Measurements from ENCODE around the gene RBM19.

DNA sequence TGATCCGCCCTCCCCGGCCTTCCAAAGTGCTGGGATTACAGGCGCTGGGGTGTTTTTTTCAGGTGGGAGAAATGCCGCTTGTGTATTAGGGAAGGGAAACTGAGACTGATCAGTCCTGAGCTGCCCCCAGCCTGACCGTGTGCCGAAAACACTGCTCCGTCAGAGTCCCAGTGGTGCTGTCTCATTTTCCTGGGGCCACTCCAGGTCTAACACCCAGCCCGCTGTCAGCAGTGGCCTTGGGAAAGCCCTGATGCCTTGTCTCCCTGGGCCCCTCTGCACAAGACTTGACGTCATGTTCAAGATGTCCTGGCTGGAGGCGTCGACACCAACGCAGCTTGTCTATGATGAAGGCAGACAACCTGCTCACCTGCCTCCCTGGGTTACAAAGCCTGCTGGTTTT is 165.9 kb downstream of the RBM19 start:
- TF ChIP-seq, protein P1, sequence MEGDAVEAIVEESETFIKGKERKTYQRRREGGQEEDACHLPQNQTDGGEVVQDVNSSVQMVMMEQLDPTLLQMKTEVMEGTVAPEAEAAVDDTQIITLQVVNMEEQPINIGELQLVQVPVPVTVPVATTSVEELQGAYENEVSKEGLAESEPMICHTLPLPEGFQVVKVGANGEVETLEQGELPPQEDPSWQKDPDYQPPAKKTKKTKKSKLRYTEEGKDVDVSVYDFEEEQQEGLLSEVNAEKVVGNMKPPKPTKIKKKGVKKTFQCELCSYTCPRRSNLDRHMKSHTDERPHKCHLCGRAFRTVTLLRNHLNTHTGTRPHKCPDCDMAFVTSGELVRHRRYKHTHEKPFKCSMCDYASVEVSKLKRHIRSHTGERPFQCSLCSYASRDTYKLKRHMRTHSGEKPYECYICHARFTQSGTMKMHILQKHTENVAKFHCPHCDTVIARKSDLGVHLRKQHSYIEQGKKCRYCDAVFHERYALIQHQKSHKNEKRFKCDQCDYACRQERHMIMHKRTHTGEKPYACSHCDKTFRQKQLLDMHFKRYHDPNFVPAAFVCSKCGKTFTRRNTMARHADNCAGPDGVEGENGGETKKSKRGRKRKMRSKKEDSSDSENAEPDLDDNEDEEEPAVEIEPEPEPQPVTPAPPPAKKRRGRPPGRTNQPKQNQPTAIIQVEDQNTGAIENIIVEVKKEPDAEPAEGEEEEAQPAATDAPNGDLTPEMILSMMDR (IDR thresholded peaks at IDR 0.05): no peak
- no peak for TF ChIP-seq POLR2A (IDR thresholded peaks at IDR 0.05)

Data from heart left ventricle (tissue), 13 donors.